ENCODE results near the gene COLEC11.
A peak's percentile ranks its signal among the peaks of the same experiment; 100 is the strongest.
"Not testable (repeated sequence)": the region's sequence is repeated elsewhere in the genome, so short reads cannot be mapped to it uniquely, and the experiment has no call there.

Gene COLEC11

GRCh38 chr2:3606028-3606369 lies 11.1 kb downstream of the COLEC11 start:
- Mint-ChIP-seq H3K4me3 (no peak overlapping the region), H3K27me3 (ENCODE audit: low read depth, poor library complexity) (peaks cover 9% of the 10 kb centered on the region), H3K27ac (no peak overlapping the region), H3K4me1 (peaks cover 32% of the 10 kb centered on the region), H3K36me3 (ENCODE audit: low read depth) (no peaks in the 10 kb centered on the region), H3K9me3 (no peaks in the 10 kb centered on the region)
- no peak for TF ChIP-seq CTCF (IDR thresholded peaks at IDR 0.05)
- no peak for DNase-seq

DNA sequence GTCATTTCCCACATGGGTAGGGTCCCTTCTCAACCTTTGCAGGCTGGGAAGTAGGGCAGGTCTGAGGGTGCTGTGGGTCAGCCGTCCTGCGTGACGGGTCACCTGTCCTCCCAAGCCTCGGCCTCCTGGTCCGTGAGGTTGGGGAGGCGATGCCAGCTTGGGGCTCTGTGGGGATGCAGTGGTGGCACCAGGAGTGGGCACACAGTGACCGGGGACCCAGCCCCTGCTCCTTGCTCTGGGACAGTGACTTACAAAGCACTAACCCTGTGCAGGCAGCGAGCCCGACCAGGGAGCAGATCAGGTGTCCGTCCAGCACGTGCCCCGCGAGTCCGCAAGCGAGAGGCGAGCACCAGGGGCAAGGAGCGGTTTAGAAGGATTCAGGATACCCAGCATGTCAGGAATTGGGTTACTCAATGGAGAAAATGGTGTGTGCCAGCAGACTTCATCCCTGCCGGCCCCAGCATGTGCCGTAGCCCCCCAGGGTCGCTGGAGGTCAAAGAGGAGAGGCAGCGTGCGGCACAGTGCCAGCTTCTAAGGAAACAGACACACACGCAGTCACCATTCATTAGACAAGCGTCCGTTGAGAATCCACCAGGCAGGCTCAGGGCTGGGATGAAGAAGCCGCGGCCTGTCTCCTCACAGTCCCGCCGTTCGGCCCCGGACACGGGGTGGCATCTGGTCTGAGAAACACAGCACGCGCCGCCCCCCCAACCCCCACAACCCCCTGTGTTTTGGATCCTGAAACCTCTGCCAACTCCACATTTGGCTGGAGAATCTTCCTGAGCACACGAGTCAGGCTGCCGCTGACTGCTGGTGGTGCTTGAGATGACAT lies 11.7 kb downstream of the COLEC11 start:
- H3K9me3 Mint-ChIP-seq = no peaks in the 10 kb centered on the region
- no peak overlapping the region for H3K4me3 Mint-ChIP-seq
- H3K27ac Mint-ChIP-seq = no peak overlapping the region
- peaks cover 9% of the 10 kb centered on the region for H3K27me3 Mint-ChIP-seq (ENCODE audit: low read depth, poor library complexity)
- no peak for TF ChIP-seq CTCF (IDR thresholded peaks at IDR 0.05)
- H3K36me3 Mint-ChIP-seq (ENCODE audit: low read depth) = no peaks in the 10 kb centered on the region
- DNase-seq = no peak
- H3K4me1 Mint-ChIP-seq = peaks cover 38% of the 10 kb centered on the region

DNA sequence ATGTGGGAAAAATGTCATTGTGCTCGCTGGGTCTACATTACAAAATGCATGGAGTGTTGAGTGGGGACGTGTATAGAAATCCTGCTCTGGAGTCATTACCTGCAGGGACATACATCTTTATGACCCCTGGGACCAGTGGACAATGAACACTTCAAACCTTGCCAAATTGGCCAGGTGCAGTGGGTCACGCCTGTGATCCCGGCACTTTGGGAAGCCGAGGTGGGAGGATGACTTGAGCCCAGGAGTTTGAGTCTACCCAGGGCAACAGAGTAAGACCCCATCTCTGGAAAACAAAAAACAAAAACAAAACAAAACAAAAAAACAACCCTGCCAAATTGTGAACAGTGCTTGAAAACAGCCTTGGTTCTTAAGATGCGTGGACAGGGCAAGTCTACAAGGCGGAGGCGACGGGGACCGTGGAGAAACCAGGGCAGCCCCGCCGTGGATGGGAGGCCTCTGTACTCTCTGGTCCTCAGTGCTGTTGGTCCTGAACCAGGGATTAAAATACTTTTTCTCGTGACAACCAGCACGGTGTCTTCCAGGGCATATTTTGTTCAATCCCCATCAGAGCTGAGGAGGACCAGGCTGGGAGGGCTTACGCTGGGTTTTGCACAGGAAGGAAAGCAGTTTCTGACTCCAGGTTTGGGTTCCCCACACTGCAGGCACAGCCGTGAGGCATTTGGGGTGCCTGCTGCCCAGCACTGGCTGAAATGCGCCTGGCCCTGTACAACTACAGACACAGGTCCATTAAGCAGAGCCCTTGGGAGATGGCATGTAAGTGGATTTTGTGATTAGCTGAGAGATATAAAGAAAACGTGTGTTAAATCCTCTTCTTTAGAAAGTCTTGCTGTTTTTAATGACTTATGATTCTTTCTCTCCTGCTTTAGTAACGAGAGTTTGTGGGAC lies 13.7 kb downstream of the COLEC11 start:
- no peaks in the 10 kb centered on the region for H3K36me3 Mint-ChIP-seq (ENCODE audit: low read depth)
- peaks cover 9% of the 10 kb centered on the region for H3K27me3 Mint-ChIP-seq (ENCODE audit: low read depth, poor library complexity)
- DNase-seq = no peak
- TF ChIP-seq CTCF (IDR thresholded peaks at IDR 0.05) = no peak
- peaks cover 29% of the 10 kb centered on the region for H3K4me1 Mint-ChIP-seq
- no peak overlapping the region for H3K27ac Mint-ChIP-seq
- H3K9me3 Mint-ChIP-seq = peaks cover 11% of the 10 kb centered on the region
- H3K4me3 Mint-ChIP-seq = no peak overlapping the region

DNA sequence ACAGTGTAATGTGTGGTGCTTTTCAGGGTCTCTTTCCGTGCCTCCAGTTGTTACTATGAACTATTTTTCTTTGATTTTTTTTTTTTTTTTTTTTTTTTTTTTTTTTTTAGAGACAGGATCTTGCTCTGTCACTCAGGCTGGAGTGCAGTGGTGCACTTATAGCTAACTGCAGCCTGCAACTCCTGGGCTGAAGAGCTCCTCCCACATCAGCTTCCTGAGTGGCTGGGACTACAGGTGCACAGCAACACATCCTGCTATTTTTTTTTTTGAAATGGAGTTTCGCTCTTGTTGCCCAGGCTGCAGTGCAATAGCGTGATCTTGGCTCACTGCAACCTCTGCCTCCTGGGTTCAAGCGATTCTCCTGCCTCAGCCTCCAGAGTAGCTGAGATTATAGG lies 14.4 kb downstream of the COLEC11 start:
- Mint-ChIP-seq H3K4me1 (peaks cover 29% of the 10 kb centered on the region), H3K9me3 (peaks cover 17% of the 10 kb centered on the region)
- not testable (repeated sequence) for H3K27ac Mint-ChIP-seq; DNase-seq; H3K27me3 Mint-ChIP-seq (ENCODE audit: low read depth, poor library complexity); H3K36me3 Mint-ChIP-seq (ENCODE audit: low read depth); H3K4me3 Mint-ChIP-seq

GRCh38 chr2:3610415-3610814 lies 15.5 kb downstream of the COLEC11 start:
- H3K27ac Mint-ChIP-seq = no peak overlapping the region
- H3K4me1 Mint-ChIP-seq = peaks cover 24% of the 10 kb centered on the region
- no peaks in the 10 kb centered on the region for H3K36me3 Mint-ChIP-seq (ENCODE audit: low read depth)
- peaks cover 9% of the 10 kb centered on the region for H3K27me3 Mint-ChIP-seq (ENCODE audit: low read depth, poor library complexity)
- TF ChIP-seq CTCF (IDR thresholded peaks at IDR 0.05) = no peak
- no peak for DNase-seq
- no peak overlapping the region for H3K4me3 Mint-ChIP-seq
- H3K9me3 Mint-ChIP-seq = peaks cover 28% of the 10 kb centered on the region

DNA sequence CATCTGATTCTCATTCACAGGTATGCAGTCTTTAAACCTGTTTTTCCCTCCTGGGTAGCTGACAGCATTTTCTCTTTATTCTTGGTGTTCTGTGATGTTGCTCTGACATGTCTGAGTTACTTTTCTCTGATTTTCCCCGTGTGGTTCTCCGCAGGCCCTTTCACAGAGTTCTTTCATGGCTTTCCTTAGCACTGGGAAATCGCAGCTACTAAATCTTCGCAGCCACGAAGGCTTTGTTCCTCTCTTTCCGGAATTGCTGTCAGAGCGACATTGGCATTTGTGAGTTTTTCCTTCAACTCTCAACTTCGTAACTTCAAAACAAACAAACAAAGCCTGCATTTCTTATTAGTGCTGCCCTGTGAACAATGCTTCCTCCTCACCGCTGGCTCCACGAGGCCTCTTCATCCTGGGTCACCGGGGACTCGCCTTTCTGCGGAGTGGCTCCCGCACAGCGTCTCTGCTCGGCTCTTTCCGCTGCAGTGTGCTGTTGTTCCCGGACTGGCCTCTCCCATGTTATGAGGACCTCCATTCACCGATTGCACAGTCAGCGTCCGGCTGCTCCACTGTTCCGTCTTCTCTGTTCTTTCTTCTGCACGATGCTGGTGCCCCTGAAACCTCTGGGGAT lies 16.1 kb downstream of the COLEC11 start:
- H3K4me1 Mint-ChIP-seq = peaks cover 18% of the 10 kb centered on the region
- no peak overlapping the region for H3K4me3 Mint-ChIP-seq
- no peak for TF ChIP-seq CTCF (IDR thresholded peaks at IDR 0.05)
- no peak for DNase-seq
- peaks cover 9% of the 10 kb centered on the region for H3K27me3 Mint-ChIP-seq (ENCODE audit: low read depth, poor library complexity)
- H3K36me3 Mint-ChIP-seq (ENCODE audit: low read depth) = no peaks in the 10 kb centered on the region
- peak overlapping the region; percentile 7 for H3K27ac Mint-ChIP-seq
- H3K9me3 Mint-ChIP-seq = peaks cover 29% of the 10 kb centered on the region

Measured in nephron progenitor cell (in vitro differentiated cells).